ENCODE results near the gene EMID1. TPM values are rescaled to one million over a fixed set of nuclear protein-coding genes. Genes with fewer than 3 reads are reported as not detected.
A peak's percentile ranks its signal among the peaks of the same experiment; 100 is the strongest.
"Not testable (repeated sequence)": the region's sequence is repeated elsewhere in the genome, so short reads cannot be mapped to it uniquely, and the experiment has no call there.

EMID1 gene
- total and polyA plus RNA-seq, 2 donors: 4.7 to 9.9 TPM

DNA sequence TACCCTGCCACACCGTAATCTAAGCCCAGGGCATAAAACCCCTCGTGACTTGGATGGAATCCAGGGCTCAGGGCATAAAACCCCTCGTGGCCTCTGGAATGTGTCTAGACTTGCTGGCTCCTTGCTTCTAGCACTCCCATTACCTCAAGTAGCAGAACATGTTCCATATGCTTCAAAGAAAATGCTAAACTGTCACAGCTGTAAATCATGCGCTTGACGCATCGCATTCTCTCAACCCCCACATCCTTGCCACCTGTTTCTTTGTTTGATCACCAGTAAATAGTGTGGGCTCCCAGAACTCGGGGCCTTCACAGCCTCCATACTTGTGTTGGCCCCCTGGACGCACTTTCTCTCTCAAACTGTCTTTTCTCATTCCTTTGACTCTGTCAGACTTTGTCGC is 34.8 kb downstream of the EMID1 start:
- not testable (repeated sequence) for H3K36me3 ChIP-seq (ENCODE audit: control insufficient read depth in 2 of 2, insufficient read depth in 2 of 2, low read length in 1 of 2); H3K4me3 ChIP-seq (ENCODE audit: low read length in 2 of 2); H3K27me3 ChIP-seq (ENCODE audit: control insufficient read depth in 2 of 2, insufficient read depth in 1 of 2, low read length in 1 of 2)
- Histone ChIP-seq H3K4me1 (ENCODE audit: control insufficient read depth in 2 of 2, insufficient read depth in 2 of 2, low read length in 2 of 2) (peaks cover 12 to 35% of the 10 kb centered on the region in 2 donors), H3K27ac (ENCODE audit: low read depth in 1 of 2, low read length in 1 of 2) (peak overlapping the region; percentile 84 to 97), H3K9me3 (ENCODE audit: control insufficient read depth in 2 of 2, insufficient read depth in 1 of 2, low read length in 1 of 2) (peaks cover 2 to 33% of the 10 kb centered on the region in 2 donors)
- WGBS: 63% methylated on average over 9 of the region's 9 CpGs
- DNase-seq (ENCODE audit: low read depth in 6 of 9, low spot score in 9 of 9): peak in 6 of 9 donors; percentile 32 to 86 (median 58)

DNA sequence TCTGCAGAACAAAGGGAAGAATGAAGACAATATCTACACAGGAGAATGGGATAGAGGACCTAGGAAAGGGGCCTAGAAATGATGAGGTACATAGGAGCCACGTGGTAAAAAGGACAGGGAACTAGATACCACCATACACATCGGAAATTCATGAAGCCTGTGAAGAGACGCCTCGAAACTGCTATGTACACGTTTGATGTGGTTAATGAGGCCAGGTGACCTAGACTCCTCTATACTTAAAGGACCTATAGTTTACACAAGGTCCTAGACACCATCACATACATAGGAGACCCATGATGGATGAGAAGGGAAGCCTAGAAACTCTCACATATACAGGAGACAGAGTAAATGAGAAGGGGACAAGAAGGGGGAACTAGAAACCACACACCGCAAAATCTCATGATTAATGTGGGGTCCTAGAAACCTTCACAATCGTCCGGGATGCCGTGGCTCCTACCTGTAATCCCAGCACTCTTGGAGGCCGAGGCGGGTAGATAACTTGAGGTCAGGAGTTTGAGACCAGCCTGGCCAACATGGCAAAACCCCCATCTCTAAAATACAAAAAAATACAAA is 38.3 kb downstream of the EMID1 start:
- H3K4me3 ChIP-seq (ENCODE audit: low read length in 2 of 2): no peak overlapping the region
- H3K4me1 ChIP-seq (ENCODE audit: control insufficient read depth in 2 of 2, insufficient read depth in 2 of 2, low read length in 2 of 2): peaks cover 12 to 35% of the 10 kb centered on the region in 2 donors
- H3K27me3 ChIP-seq (ENCODE audit: control insufficient read depth in 2 of 2, insufficient read depth in 1 of 2, low read length in 1 of 2): no peaks in the 10 kb centered on the region
- H3K9me3 ChIP-seq (ENCODE audit: control insufficient read depth in 2 of 2, insufficient read depth in 1 of 2, low read length in 1 of 2): peaks cover 2 to 33% of the 10 kb centered on the region in 2 donors
- WGBS: 84% methylated on average over 11 of the region's 11 CpGs
- no peak for DNase-seq (ENCODE audit: low read depth in 6 of 9, low spot score in 9 of 9)
- H3K36me3 ChIP-seq (ENCODE audit: control insufficient read depth in 2 of 2, insufficient read depth in 2 of 2, low read length in 1 of 2): no peaks in the 10 kb centered on the region
- no peak overlapping the region for H3K27ac ChIP-seq (ENCODE audit: low read depth in 1 of 2, low read length in 1 of 2)

DNA sequence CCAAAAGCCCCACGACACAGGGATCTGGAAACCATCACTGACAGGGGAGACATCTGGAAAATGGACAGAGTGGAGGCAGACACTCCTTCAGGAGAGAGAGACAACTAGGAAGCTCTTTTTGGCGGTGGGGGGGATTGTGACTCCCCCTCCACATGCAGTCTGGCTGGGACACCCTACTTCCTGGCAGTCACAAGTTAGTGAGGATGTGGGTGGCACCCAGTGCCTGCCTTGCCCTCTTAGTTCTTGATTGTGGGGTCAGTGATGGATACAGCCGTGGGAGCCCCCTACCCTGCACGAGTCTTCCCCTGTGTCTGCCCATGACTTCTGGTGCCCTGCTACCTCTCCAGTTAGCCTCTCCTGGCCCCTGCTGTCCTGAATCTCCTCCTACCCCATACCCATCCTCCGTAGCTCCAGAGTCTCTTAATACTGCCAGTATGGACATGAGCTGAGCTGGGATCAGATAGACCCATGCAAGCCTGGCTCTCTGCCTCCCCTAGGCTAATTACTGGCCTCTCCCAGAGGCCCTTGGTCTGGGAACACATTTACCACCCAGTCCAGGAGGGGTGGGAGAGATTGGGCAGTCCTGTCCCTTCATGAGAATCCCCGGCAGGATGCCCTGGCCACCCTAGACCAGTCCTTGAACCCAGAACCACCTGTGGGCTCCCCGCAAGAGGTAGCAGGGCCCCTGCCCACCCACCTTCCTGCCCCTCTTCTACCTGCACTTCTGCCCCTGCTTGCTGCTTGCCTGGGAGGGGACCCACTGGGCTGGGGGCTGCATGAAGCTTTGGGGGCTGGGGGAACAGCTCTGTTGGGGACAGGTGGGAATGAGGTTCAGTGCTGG is 39.3 kb downstream of the EMID1 start:
- Histone ChIP-seq H3K9me3 (ENCODE audit: control insufficient read depth in 2 of 2, insufficient read depth in 1 of 2, low read length in 1 of 2) (peaks cover under 1 to 25% of the 10 kb centered on the region in 2 donors), H3K4me3 (ENCODE audit: low read length in 2 of 2) (no peak overlapping the region), H3K36me3 (ENCODE audit: control insufficient read depth in 2 of 2, insufficient read depth in 2 of 2, low read length in 1 of 2) (no peaks in the 10 kb centered on the region), H3K27ac (ENCODE audit: low read depth in 1 of 2, low read length in 1 of 2) (no peak overlapping the region), H3K4me1 (ENCODE audit: control insufficient read depth in 2 of 2, insufficient read depth in 2 of 2, low read length in 2 of 2) (peaks cover 12 to 31% of the 10 kb centered on the region in 2 donors), H3K27me3 (ENCODE audit: control insufficient read depth in 2 of 2, insufficient read depth in 1 of 2, low read length in 1 of 2) (no peaks in the 10 kb centered on the region)
- DNase-seq (ENCODE audit: low read depth in 6 of 9, low spot score in 9 of 9): peak in 1 of 9 donors; percentile 18
- 91% methylated on average over 7 of the region's 7 CpGs for WGBS

DNA sequence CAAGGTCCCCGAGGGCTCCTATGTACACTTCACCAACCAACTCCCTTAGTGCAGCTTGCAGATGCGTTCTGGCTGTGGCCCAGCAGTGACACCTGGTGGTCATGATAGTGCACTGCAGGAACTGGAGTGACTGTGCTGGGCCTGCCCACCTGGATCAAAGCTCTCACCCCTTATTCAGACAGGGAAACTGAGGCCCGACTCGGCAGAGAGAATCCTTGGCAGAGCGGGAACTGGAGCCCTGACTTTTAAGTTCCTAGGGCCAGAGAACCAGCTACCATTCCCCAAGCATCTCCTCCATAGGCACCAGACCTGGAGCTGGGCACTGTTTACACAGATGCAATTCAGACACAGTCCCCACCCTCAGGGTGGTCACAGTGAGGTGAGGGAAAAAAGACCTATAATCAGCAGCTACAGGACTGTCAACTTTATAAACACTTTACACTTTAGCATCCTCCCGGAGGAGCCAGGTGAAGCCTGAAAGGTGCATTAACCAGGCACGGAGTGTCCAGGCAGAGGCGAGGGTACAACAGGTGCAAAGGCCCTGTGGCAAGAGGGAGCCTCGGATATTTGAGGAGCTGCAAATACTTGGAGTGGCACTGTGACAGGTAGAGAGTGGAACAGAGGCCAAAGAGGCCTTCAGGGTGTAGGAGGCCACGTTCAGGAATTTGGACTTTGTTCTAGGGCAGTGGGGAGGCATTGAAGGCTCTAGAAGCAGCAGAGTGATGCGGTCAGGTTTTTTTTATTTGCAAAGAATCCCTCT is 40.1 kb downstream of the EMID1 start:
- WGBS: 60% methylated on average over 11 of the region's 11 CpGs
- H3K27ac ChIP-seq (ENCODE audit: low read depth in 1 of 2, low read length in 1 of 2): no peak overlapping the region
- H3K9me3 ChIP-seq (ENCODE audit: control insufficient read depth in 2 of 2, insufficient read depth in 1 of 2, low read length in 1 of 2): peaks cover 0 to 21% of the 10 kb centered on the region in 2 donors
- DNase-seq (ENCODE audit: low read depth in 6 of 9, low spot score in 9 of 9): peak in 5 of 9 donors; percentile 47 to 83 (median 70)
- peaks cover 8 to 23% of the 10 kb centered on the region in 2 donors for H3K4me1 ChIP-seq (ENCODE audit: control insufficient read depth in 2 of 2, insufficient read depth in 2 of 2, low read length in 2 of 2)
- H3K4me3 ChIP-seq (ENCODE audit: low read length in 2 of 2): no peak overlapping the region
- no peaks in the 10 kb centered on the region for H3K27me3 ChIP-seq (ENCODE audit: control insufficient read depth in 2 of 2, insufficient read depth in 1 of 2, low read length in 1 of 2)
- H3K36me3 ChIP-seq (ENCODE audit: control insufficient read depth in 2 of 2, insufficient read depth in 2 of 2, low read length in 1 of 2): no peaks in the 10 kb centered on the region

DNA sequence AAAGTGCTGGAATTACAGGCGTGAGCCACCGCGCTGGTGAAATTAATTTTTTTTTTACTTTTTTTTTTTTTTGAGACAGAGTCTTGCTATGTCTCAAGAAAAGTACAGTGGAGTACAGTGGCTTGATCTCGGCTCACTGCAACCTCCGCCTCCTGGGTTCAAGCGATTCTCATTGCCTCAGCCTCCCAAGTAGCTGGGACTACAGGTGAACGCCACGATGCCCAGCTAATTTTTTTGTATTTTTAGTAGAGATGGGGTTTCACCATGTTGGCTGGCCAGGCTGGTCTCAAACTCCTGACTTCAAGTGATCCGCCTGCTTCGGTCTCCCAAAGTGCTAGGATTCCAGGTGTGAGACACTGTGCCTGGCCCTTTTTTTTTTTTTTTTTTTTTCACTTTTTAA is 42.2 kb downstream of the EMID1 start:
- H3K4me3 ChIP-seq (ENCODE audit: low read length in 2 of 2); H3K9me3 ChIP-seq (ENCODE audit: control insufficient read depth in 2 of 2, insufficient read depth in 1 of 2, low read length in 1 of 2); H3K36me3 ChIP-seq (ENCODE audit: control insufficient read depth in 2 of 2, insufficient read depth in 2 of 2, low read length in 1 of 2); H3K27ac ChIP-seq (ENCODE audit: low read depth in 1 of 2, low read length in 1 of 2); H3K27me3 ChIP-seq (ENCODE audit: control insufficient read depth in 2 of 2, insufficient read depth in 1 of 2, low read length in 1 of 2); DNase-seq (ENCODE audit: low read depth in 6 of 9, low spot score in 9 of 9): not testable (repeated sequence)
- WGBS: 97% methylated on average over 10 of the region's 10 CpGs
- H3K4me1 ChIP-seq (ENCODE audit: control insufficient read depth in 2 of 2, insufficient read depth in 2 of 2, low read length in 2 of 2): peaks cover 4 to 16% of the 10 kb centered on the region in 2 donors

DNA sequence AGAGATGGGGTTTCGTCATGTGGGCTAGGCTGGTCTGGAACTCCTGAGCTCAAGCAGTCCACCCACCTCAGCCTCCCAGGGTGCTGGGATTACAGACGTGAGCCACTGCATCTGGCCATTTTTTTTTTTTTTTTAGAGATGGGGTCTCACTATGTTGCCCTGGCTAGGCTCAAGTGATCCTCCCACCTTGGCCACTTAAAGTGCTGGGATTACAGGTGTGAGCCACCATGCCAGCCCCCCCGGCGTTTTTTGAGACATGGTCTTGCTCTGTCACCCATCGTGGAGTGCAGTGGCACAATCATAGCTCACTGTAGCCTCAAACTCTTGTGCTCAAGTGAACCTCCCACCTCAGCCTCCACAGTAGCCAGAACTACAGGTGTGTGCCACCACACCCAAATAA is 45.6 kb downstream of the EMID1 start:
- Histone ChIP-seq H3K36me3 (ENCODE audit: control insufficient read depth in 2 of 2, insufficient read depth in 2 of 2, low read length in 1 of 2) (no peaks in the 10 kb centered on the region), H3K4me1 (ENCODE audit: control insufficient read depth in 2 of 2, insufficient read depth in 2 of 2, low read length in 2 of 2) (peaks cover 13% of the 10 kb centered on the region in 2 donors), H3K27ac (ENCODE audit: low read depth in 1 of 2, low read length in 1 of 2) (no peak overlapping the region), H3K9me3 (ENCODE audit: control insufficient read depth in 2 of 2, insufficient read depth in 1 of 2, low read length in 1 of 2) (no peaks in the 10 kb centered on the region), H3K4me3 (ENCODE audit: low read length in 2 of 2) (no peak overlapping the region), H3K27me3 (ENCODE audit: control insufficient read depth in 2 of 2, insufficient read depth in 1 of 2, low read length in 1 of 2) (no peaks in the 10 kb centered on the region)
- no peak for DNase-seq (ENCODE audit: low read depth in 6 of 9, low spot score in 9 of 9)
- WGBS: 98% methylated on average over 5 of the region's 5 CpGs

DNA sequence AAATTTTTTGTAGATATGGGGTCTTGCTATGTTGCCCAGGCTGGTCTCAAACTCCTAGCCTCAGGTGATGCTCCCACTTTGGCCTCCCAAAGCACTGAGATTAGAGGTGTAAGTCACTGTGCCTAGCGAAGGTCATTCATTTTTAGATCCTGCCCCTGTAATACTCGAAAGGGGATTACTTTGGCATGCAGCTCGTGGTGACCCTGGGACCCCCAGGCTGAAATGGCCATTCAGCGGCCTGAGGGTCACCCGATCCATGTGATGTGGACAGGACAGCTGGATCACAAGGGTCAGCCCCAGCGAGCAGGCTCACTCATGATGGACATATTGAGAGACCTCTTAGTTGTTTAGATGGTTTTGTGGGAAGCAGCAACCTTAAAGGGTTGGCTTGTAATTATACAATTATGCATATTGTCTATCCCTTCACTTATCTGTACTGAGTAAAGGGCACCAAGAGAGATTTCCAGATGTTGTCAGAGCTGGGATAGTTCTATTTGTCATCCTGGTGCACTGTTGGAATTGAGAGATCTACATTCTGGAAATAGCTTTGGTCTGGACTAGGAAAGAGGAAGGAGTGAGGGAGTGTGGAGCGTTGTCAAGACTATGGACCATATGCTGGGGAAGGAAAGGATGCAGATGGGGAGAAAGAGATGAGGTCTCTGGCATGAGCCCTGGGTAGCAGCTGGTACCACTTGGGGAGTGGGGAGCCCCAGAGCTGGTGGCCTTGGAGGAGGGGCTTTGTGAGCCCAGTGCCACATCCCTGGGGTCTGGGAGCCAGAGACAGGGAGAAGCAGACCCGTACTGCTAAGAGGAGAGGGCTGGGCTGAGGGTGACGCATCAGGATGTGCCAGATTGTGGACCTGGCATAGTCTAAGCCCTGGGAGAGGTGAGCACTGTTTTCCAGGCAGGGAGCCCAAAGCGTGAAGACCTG is 46.5 kb downstream of the EMID1 start:
- no peak for DNase-seq (ENCODE audit: low read depth in 6 of 9, low spot score in 9 of 9)
- H3K9me3 ChIP-seq (ENCODE audit: control insufficient read depth in 2 of 2, insufficient read depth in 1 of 2, low read length in 1 of 2): no peaks in the 10 kb centered on the region
- no peaks in the 10 kb centered on the region for H3K27me3 ChIP-seq (ENCODE audit: control insufficient read depth in 2 of 2, insufficient read depth in 1 of 2, low read length in 1 of 2)
- H3K36me3 ChIP-seq (ENCODE audit: control insufficient read depth in 2 of 2, insufficient read depth in 2 of 2, low read length in 1 of 2): no peaks in the 10 kb centered on the region
- H3K27ac ChIP-seq (ENCODE audit: low read depth in 1 of 2, low read length in 1 of 2): no peak overlapping the region
- H3K4me1 ChIP-seq (ENCODE audit: control insufficient read depth in 2 of 2, insufficient read depth in 2 of 2, low read length in 2 of 2): peaks cover 13% of the 10 kb centered on the region in 2 donors
- WGBS: 98% methylated on average over 10 of the region's 10 CpGs
- no peak overlapping the region for H3K4me3 ChIP-seq (ENCODE audit: low read length in 2 of 2)

DNA sequence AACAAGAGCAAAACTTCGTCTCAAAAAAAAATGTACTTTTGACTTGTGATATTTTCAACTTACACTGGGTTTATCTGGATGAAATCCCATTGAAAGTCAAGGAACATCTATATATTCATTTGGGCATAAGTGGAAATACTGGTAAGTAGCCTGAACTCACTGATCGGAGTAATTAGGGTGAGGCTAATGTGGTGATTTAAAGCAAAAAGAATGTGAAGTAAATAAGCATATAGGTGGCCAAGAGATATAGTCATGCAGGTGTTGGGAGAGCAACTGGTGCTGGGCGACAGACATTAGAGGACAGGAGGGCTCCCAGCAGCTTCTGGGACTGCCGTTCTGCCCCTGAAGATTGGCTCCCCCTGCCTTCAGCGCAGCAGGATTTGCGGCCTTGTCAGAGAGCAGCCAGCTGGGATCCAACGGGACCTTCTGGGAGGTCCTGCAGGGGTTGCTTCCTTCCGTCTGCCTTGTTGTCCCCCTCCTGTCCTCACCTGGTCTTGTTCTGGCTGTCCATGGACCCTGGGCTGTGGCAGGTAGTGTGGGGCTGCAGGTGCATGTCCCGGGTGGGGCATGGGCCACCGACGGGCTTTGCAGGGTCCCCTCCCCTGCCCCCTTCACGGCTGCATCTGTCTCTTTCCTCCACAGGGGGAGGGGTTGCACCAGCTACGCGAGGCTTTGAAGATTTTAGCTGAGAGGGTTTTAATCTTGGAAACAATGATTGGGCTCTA is 48.0 kb downstream of the EMID1 start:
- DNase-seq (ENCODE audit: low read depth in 6 of 9, low spot score in 9 of 9): peak in 1 of 9 donors; percentile 38
- Histone ChIP-seq H3K4me3 (ENCODE audit: low read length in 2 of 2) (no peak overlapping the region), H3K9me3 (ENCODE audit: control insufficient read depth in 2 of 2, insufficient read depth in 1 of 2, low read length in 1 of 2) (no peaks in the 10 kb centered on the region), H3K36me3 (ENCODE audit: control insufficient read depth in 2 of 2, insufficient read depth in 2 of 2, low read length in 1 of 2) (peaks cover 5% of the 10 kb centered on the region in 2 donors), H3K27ac (ENCODE audit: low read depth in 1 of 2, low read length in 1 of 2) (peak overlapping the region in 1 of 2 donors; percentile 47), H3K4me1 (ENCODE audit: control insufficient read depth in 2 of 2, insufficient read depth in 2 of 2, low read length in 2 of 2) (peaks cover 13 to 15% of the 10 kb centered on the region in 2 donors), H3K27me3 (ENCODE audit: control insufficient read depth in 2 of 2, insufficient read depth in 1 of 2, low read length in 1 of 2) (no peaks in the 10 kb centered on the region)
- 77% methylated on average over 14 of the region's 14 CpGs for WGBS

All from thymus (tissue), 11 donors.